HCT116 (cell line): Measurements from ENCODE around the gene RCSD1. TPM values are rescaled to one million over a fixed set of nuclear protein-coding genes. Genes with fewer than 3 reads are reported as not detected.

Source experiments
- ATAC-seq: fragments of 200-7000 bp; cut with Tn5 transposase; 2 replicates; pipeline ENCODE4 v1.9.1; 2020; ENCODE audit warnings: mild to moderate bottlenecking, moderate library complexity
- BruUV-seq: library from RNA; stranded (reverse); fragments of 400-500 nt; replicated peaks from 2 replicates; lab custom pipeline; 2021; lab: Mats Ljungman, UMichigan
- CTCF ChIA-PET: fragments of 300-600 bp; sonication (Branson Sonifier 250); formaldehyde crosslinking; loops from one replicate; lab custom pipeline; 2021; ENCODE audit warnings: antibody characterized with exemption; lab: Charles Lee
- POLR2A ChIA-PET: fragments of 300-600, 350-600 bp; sonication (Branson Sonifier 250); formaldehyde crosslinking; loops from one replicate; lab custom pipeline; 2021; ENCODE audit warnings: antibody characterized with exemption; lab: Charles Lee
- RAD21 ChIA-PET, 2 experiments: fragments of 300-600 bp; sonication (Branson Sonifier 250); formaldehyde crosslinking; loops; one replicate each; lab custom pipeline; 2023; ENCODE audit warnings: low total read pairs in 2 of 2; ENCODE audit not compliant: uncharacterized antibody in 2 of 2, unreplicated experiment in 2 of 2, low non-redundant PET in 1 of 2; lab: Charles Lee
- DNase-seq: peaks from one replicate; pipeline ENCODE4 v3.0.0-alpha.2; 2010; ENCODE audit warnings: low read depth, low spot score
- H2AFZ ChIP-seq: fragments of 200-600 bp; shearing (Covaris generic), sonication (generic); 2 replicates; pipeline ENCODE4 v1.6.1; 2017; ENCODE audit warnings: low read depth, mixed run types, mixed read lengths, antibody characterized with exemption, low read length; ENCODE audit not compliant: poor library complexity, severe bottlenecking
- H3K27ac ChIP-seq: 2 replicates; pipeline ENCODE4 v1.5.1; 2012; ENCODE audit warnings: low read depth, low read length
- H3K27me3 ChIP-seq: fragments of 200-600 bp; sonication (generic); 2 replicates; pipeline ENCODE4 v1.6.1; 2016; ENCODE audit warnings: mixed run types, low read length, mixed read lengths; ENCODE audit not compliant: insufficient read depth
- H3K36me3 ChIP-seq, 2 experiments: fragments of 200-500 bp in 1 of 2; fragments of 200-600 bp in 1 of 2; sonication (Bioruptor generic) in 1 of 2; sonication (generic) in 1 of 2; 2 replicates each; pipeline versions ENCODE4 v1.5.1 to v1.6.1; 2014 to 2016; ENCODE audit warnings: low read length in 2 of 2, inconsistent platforms in 1 of 2, mixed read lengths in 1 of 2, mixed run types in 1 of 2; ENCODE audit not compliant: insufficient read depth in 2 of 2, control insufficient read depth in 1 of 2
- H3K4me1 ChIP-seq, 2 experiments: fragments of 200-600 bp in 1 of 2; sonication (generic) in 1 of 2; 2 replicates each; pipeline versions ENCODE4 v1.5.1 to v1.6.1; 2012 to 2017; ENCODE audit warnings: low read length in 2 of 2, inconsistent platforms in 1 of 2, mild to moderate bottlenecking in 1 of 2, mixed read lengths in 1 of 2, mixed run types in 1 of 2, moderate library complexity in 1 of 2; ENCODE audit not compliant: insufficient read depth in 2 of 2, control insufficient read depth in 1 of 2
- H3K4me2 ChIP-seq: fragments of 200-600 bp; sonication (generic); 2 replicates; pipeline ENCODE4 v1.6.1; 2017; ENCODE audit warnings: mixed run types, low read length, mixed read lengths
- H3K4me3 ChIP-seq, 2 experiments: fragments of 200-600 bp in 1 of 2; sonication (generic) in 1 of 2; replicated peaks in 1 of 2; 2 replicates each; pipeline ENCODE4 v1.5.1; 2011 to 2016; ENCODE audit warnings: low read length in 2 of 2, control low read depth in 1 of 2, low read depth in 1 of 2, mild to moderate bottlenecking in 1 of 2, mixed read lengths in 1 of 2, mixed run types in 1 of 2
- H3K79me2 ChIP-seq: fragments of 200-600 bp; sonication (generic); 2 replicates; pipeline ENCODE4 v1.6.1; 2017; ENCODE audit warnings: mild to moderate bottlenecking, mixed run types, low read length, moderate library complexity, mixed read lengths; ENCODE audit not compliant: insufficient read depth
- H3K9ac ChIP-seq: fragments of 200-600 bp; sonication (generic); 2 replicates; pipeline ENCODE4 v1.6.1; 2016; ENCODE audit warnings: low read length, mixed read lengths
- H3K9me2 ChIP-seq: fragments of 200-600 bp; sonication (generic), shearing (Covaris generic); 2 replicates; pipeline ENCODE4 v1.6.1; 2017; ENCODE audit warnings: mixed run types, mild to moderate bottlenecking, moderate library complexity; ENCODE audit not compliant: insufficient read depth
- H3K9me3 ChIP-seq, 2 experiments: fragments of 200-500 bp in 1 of 2; fragments of 200-600 bp in 1 of 2; sonication (Bioruptor generic) in 1 of 2; sonication (generic) in 1 of 2; 2 replicates each; pipeline ENCODE4 v1.6.1; 2014 to 2017; ENCODE audit warnings: low read length in 2 of 2, mixed read lengths in 2 of 2, inconsistent platforms in 1 of 2, low read depth in 1 of 2, mild to moderate bottlenecking in 1 of 2, mixed run types in 1 of 2, moderate library complexity in 1 of 2; ENCODE audit not compliant: control insufficient read depth in 1 of 2, insufficient read depth in 1 of 2
- H4K20me1 ChIP-seq: fragments of 200-600 bp; sonication (generic), shearing (Covaris generic); 2 replicates; pipeline ENCODE4 v1.6.1; 2017; ENCODE audit warnings: mixed run types, mild to moderate bottlenecking, moderate library complexity; ENCODE audit not compliant: insufficient read depth
- CBX3 ChIP-seq: IDR thresholded peaks from 2 replicates; pipeline ENCODE4 v1.6.1; 2012; ENCODE audit warnings: low read depth
- CEBPB ChIP-seq: IDR thresholded peaks from 2 replicates; pipeline ENCODE4 v1.6.1; 2012; ENCODE audit warnings: low read depth
- EGR1 ChIP-seq: IDR thresholded peaks from 2 replicates; pipeline ENCODE4 v1.6.1; 2012; ENCODE audit warnings: low read depth
- EZH2 ChIP-seq: fragments of 200-600 bp; sonication (generic); IDR thresholded peaks from 2 replicates; pipeline ENCODE4 v1.6.1; 2017; ENCODE audit warnings: antibody characterized with exemption, mixed run types
- FOSL1 ChIP-seq: IDR thresholded peaks from 2 replicates; pipeline ENCODE4 v1.6.1; 2012; ENCODE audit warnings: low read depth
- JUND ChIP-seq: IDR thresholded peaks from 2 replicates; pipeline ENCODE4 v1.6.1; 2012
- POLR2A ChIP-seq: IDR thresholded peaks from 2 replicates; pipeline ENCODE4 v1.7.0; 2011; ENCODE audit warnings: borderline replicate concordance; ENCODE audit not compliant: insufficient read depth, insufficient read length; ENCODE audit errors: extremely low read depth
- RAD21 ChIP-seq: IDR thresholded peaks from 2 replicates; pipeline ENCODE4 v1.6.1; 2012; ENCODE audit warnings: low read depth, mild to moderate bottlenecking
- SIN3A ChIP-seq: IDR thresholded peaks from 2 replicates; pipeline ENCODE4 v1.6.1; 2012; ENCODE audit warnings: low read depth
- SRF ChIP-seq: IDR thresholded peaks from 2 replicates; pipeline ENCODE4 v1.6.1; 2012; ENCODE audit warnings: low read depth
- YY1 ChIP-seq: IDR thresholded peaks from 2 replicates; pipeline ENCODE4 v1.6.1; 2011; ENCODE audit warnings: low read length, low read depth, moderate library complexity, mild to moderate bottlenecking; ENCODE audit not compliant: insufficient replicate concordance; ENCODE audit errors: extremely low read depth
- ZNF274 ChIP-seq: fragments of 200-500 bp; sonication (Bioruptor generic); IDR thresholded peaks from 2 replicates; pipeline ENCODE4 v1.6.1; 2014; ENCODE audit warnings: mild to moderate bottlenecking, low read depth, low read length, inconsistent platforms
- intact Hi-C: fragments of 100-400 bp; cut with micrococcal nuclease; formaldehyde crosslinking; loops from 2 replicates; pipeline ENCODE4 v1.10.0; 2022
- total RNA-seq: library from RNA; stranded (reverse); gene quantifications from one replicate; pipeline ENCODE4 v1.2.1, GENCODE V29; 2021; ENCODE audit not compliant: unreplicated experiment
- TF ChIP-seq, protein P1 (sequence below): IDR thresholded peaks from 2 replicates; pipeline ENCODE4 v1.6.1; 2012; ENCODE audit warnings: low read depth
- TF ChIP-seq, protein P2 (sequence below): IDR thresholded peaks from 2 replicates; pipeline ENCODE4 v1.6.1; 2011; ENCODE audit warnings: mild to moderate bottlenecking, low read length, moderate library complexity; ENCODE audit not compliant: insufficient replicate concordance; ENCODE audit errors: extremely low read depth

RCSD1 gene
- total RNA-seq, 1 experiment from 2014 or later, result 0.15 TPM

GRCh38 chr1:167587872-167588271 lies 42.2 kb upstream of the RCSD1 start:
- CTCF ChIA-PET, result no interaction called here

More at GRCh38 chr1:167587872-167588271, 42.2 kb upstream of the RCSD1 start:
- no peak for ATAC-seq
- TF ChIP-seq CEBPB, result no peak
- no peak for TF ChIP-seq SIN3A
- TF ChIP-seq CBX3, result no peak
- TF ChIP-seq, protein P1, sequence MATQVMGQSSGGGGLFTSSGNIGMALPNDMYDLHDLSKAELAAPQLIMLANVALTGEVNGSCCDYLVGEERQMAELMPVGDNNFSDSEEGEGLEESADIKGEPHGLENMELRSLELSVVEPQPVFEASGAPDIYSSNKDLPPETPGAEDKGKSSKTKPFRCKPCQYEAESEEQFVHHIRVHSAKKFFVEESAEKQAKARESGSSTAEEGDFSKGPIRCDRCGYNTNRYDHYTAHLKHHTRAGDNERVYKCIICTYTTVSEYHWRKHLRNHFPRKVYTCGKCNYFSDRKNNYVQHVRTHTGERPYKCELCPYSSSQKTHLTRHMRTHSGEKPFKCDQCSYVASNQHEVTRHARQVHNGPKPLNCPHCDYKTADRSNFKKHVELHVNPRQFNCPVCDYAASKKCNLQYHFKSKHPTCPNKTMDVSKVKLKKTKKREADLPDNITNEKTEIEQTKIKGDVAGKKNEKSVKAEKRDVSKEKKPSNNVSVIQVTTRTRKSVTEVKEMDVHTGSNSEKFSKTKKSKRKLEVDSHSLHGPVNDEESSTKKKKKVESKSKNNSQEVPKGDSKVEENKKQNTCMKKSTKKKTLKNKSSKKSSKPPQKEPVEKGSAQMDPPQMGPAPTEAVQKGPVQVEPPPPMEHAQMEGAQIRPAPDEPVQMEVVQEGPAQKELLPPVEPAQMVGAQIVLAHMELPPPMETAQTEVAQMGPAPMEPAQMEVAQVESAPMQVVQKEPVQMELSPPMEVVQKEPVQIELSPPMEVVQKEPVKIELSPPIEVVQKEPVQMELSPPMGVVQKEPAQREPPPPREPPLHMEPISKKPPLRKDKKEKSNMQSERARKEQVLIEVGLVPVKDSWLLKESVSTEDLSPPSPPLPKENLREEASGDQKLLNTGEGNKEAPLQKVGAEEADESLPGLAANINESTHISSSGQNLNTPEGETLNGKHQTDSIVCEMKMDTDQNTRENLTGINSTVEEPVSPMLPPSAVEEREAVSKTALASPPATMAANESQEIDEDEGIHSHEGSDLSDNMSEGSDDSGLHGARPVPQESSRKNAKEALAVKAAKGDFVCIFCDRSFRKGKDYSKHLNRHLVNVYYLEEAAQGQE, result no peak
- no peak for TF ChIP-seq EGR1
- TF ChIP-seq YY1, result no peak
- TF ChIP-seq, protein P2, sequence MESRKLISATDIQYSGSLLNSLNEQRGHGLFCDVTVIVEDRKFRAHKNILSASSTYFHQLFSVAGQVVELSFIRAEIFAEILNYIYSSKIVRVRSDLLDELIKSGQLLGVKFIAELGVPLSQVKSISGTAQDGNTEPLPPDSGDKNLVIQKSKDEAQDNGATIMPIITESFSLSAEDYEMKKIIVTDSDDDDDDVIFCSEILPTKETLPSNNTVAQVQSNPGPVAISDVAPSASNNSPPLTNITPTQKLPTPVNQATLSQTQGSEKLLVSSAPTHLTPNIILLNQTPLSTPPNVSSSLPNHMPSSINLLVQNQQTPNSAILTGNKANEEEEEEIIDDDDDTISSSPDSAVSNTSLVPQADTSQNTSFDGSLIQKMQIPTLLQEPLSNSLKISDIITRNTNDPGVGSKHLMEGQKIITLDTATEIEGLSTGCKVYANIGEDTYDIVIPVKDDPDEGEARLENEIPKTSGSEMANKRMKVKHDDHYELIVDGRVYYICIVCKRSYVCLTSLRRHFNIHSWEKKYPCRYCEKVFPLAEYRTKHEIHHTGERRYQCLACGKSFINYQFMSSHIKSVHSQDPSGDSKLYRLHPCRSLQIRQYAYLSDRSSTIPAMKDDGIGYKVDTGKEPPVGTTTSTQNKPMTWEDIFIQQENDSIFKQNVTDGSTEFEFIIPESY, result no peak
- TF ChIP-seq POLR2A, result no peak
- TF ChIP-seq ZNF274, result no peak
- TF ChIP-seq SRF, result no peak
- no peak for TF ChIP-seq FOSL1
- no peak for TF ChIP-seq JUND
- TF ChIP-seq EZH2, result no peak
- no peak for TF ChIP-seq RAD21
- Histone ChIP-seq H3K4me3 (no peak overlapping the region), H3K4me2 (no peak overlapping the region), H3K9me2 (no peaks in the 10 kb centered on the region), H3K27ac (no peak overlapping the region), H4K20me1 (no peaks in the 10 kb centered on the region), H3K27me3 (no peaks in the 10 kb centered on the region), H3K4me1 (no peaks in the 10 kb centered on the region), H3K36me3 (no peaks in the 10 kb centered on the region), H3K9ac (no peak overlapping the region), H3K9me3 (no peaks in the 10 kb centered on the region), H3K79me2 (no peaks in the 10 kb centered on the region), H2AFZ (no peak overlapping the region)
- ChIA-PET POLR2A (no interaction called here), RAD21 (no interaction called here)
- DNase-seq, result no peak
- BruUV-seq, result no TSS peak
- intact Hi-C loops, result no loop called here
